Astrocyte of the spinal cord (primary cell): Measurements from ENCODE around the gene LIMS1.

Experiments used
- DNase-seq: peaks from one replicate; pipeline ENCODE4 v3.0.0; 2011; ENCODE audit warnings: low read depth, low spot score
- H3K4me3 ChIP-seq: 2 replicates; pipeline ENCODE4 v1.5.1; 2011; ENCODE audit warnings: low read depth, mild to moderate bottlenecking, low read length, moderate library complexity
- in situ Hi-C: cut with HindIII; loops from 2 replicates; pipeline ENCODE4 v1.10.0; 2017; ENCODE audit warnings: low sequenced_read_pairs
- TF ChIP-seq, protein P1 (sequence below): IDR thresholded peaks from 2 replicates; pipeline ENCODE4 v1.5.1; 2012; ENCODE audit warnings: low read depth, mild to moderate bottlenecking, low read length, inconsistent platforms

Gene LIMS1

GRCh38 chr2:108633409-108633808 is 99.1 kb downstream of the LIMS1 start:
- no peak overlapping the region for H3K4me3 ChIP-seq
- TF ChIP-seq, protein P1, sequence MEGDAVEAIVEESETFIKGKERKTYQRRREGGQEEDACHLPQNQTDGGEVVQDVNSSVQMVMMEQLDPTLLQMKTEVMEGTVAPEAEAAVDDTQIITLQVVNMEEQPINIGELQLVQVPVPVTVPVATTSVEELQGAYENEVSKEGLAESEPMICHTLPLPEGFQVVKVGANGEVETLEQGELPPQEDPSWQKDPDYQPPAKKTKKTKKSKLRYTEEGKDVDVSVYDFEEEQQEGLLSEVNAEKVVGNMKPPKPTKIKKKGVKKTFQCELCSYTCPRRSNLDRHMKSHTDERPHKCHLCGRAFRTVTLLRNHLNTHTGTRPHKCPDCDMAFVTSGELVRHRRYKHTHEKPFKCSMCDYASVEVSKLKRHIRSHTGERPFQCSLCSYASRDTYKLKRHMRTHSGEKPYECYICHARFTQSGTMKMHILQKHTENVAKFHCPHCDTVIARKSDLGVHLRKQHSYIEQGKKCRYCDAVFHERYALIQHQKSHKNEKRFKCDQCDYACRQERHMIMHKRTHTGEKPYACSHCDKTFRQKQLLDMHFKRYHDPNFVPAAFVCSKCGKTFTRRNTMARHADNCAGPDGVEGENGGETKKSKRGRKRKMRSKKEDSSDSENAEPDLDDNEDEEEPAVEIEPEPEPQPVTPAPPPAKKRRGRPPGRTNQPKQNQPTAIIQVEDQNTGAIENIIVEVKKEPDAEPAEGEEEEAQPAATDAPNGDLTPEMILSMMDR: no peak
- DNase-seq: no peak
- in situ Hi-C loops: no loop called here

DNA sequence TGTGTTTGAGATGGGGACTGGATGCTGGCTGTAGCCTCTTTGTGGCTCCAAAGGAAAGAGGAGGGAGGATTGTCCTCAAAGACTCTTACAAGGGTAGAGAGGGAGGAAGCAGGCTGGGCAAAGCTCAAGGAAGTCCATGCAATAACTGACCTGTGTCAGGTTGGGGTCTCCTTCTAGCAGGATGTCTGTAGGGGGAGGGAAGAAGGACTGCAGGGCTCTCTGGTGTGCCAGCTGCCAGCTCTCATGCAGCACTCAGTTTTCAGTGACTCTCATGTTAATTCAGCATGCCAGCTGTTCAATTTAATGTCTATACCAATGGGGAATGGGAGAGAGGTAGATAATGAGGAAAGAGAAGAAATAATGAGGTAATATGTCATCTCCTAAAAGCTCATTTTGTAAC is 99.7 kb downstream of the LIMS1 start:
- in situ Hi-C loops: no loop called here
- DNase-seq: no peak

GRCh38 chr2:108634576-108635160 is 100.4 kb downstream of the LIMS1 start:
- in situ Hi-C loops: no loop called here
- TF ChIP-seq, protein P1: no peak
- H3K4me3 ChIP-seq: no peak overlapping the region
- DNase-seq: no peak

More for the DNA sequence above, 99.7 kb downstream of the LIMS1 start:
- no peak overlapping the region for H3K4me3 ChIP-seq
- TF ChIP-seq, protein P1: no peak

DNA sequence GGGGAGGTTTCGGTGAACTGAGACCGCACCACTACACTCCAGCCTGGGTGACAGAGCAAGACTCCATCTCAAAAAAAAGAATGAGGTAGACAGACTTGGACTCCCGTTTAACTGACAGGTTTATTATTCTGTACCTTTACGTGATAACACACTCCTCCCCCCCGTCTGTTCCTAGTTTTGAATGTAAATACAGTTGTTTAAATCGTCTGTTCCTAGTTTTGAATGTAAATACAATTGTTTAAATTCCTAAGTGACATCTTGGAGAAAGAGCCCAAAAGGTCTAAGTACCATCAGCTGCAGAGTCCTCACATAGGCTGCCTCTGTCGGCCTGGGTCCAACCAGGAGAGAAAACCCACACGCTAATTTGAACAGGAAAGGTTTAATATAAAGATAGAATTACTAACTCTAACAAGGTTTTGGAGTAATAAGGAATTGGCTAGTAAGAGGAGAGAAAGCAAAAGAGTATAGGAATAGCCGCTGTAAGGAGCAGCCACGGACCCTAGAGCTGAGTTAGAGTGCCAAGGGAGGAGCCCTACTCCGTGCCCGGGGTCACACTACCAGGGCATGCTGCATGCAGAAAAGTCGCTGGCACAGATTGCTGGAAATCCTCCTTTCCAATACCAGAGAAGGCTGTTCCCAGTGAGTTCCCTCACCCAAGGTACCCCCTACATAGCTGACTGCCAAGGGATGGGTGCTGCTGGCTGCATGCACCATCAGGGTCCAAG is 101.5 kb downstream of the LIMS1 start:
- in situ Hi-C loops: no loop called here
- TF ChIP-seq, protein P1: no peak
- H3K4me3 ChIP-seq: no peak overlapping the region
- no peak for DNase-seq

GRCh38 chr2:108637304-108637669 is 103.0 kb downstream of the LIMS1 start:
- in situ Hi-C loops: no loop called here
- H3K4me3 ChIP-seq: no peak overlapping the region

DNA sequence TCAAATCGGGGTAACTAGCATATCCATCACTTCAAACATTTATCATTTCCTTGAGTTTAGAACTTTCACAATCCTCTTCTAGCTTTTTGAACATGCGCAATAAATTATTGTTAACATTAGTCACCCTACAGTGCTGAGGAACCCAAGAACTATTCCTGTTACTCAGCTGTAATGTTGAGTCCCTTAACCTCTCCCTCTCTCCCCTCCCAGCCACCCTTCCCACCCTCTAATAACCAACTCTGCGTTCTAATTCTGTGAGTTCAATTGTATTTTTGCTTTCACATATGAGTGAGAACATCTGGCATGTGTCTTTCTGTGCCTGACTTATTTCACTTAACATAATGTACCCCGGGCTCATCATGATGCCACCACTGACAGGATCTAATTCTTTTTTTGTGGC is 106.5 kb downstream of the LIMS1 start:
- TF ChIP-seq, protein P1: no peak
- no peak overlapping the region for H3K4me3 ChIP-seq
- DNase-seq: peak; percentile 85
- in situ Hi-C loops: no loop called here

More at GRCh38 chr2:108637304-108637669, 103.0 kb downstream of the LIMS1 start:
- peak; percentile 91 for DNase-seq
- TF ChIP-seq, protein P1: no peak
